ENCODE measurements around the gene ERCC6.

Gene ERCC6

GRCh38 chr10:49512121-49512809, 26.7 kb downstream of the ERCC6 start:
- no peak for DNase-seq (ENCODE audit: low read depth in 2 of 2)

GRCh38 chr10:49509771-49510303, 29.1 kb downstream of the ERCC6 start:
- DNase-seq (ENCODE audit: low read depth in 2 of 2), result no peak

- no peak for DNase-seq (ENCODE audit: low read depth in 2 of 2)
Observed at GRCh38 chr10:49508654-49509053, 30.3 kb downstream of the ERCC6 start.

GRCh38 chr10:49508249-49508648, 30.7 kb downstream of the ERCC6 start:
- DNase-seq (ENCODE audit: low read depth in 2 of 2), result no peak

GRCh38 chr10:49505589-49505988, 33.3 kb downstream of the ERCC6 start:
- DNase-seq (ENCODE audit: low read depth in 2 of 2), result no peak

GRCh38 chr10:49505076-49505475, 33.8 kb downstream of the ERCC6 start:
- DNase-seq (ENCODE audit: low read depth in 2 of 2), result no peak

- no peak for DNase-seq (ENCODE audit: low read depth in 2 of 2)
Observed at GRCh38 chr10:49504528-49504927, 34.4 kb downstream of the ERCC6 start.

- no peak for DNase-seq (ENCODE audit: low read depth in 2 of 2)
Observed at GRCh38 chr10:49502358-49502757, 36.6 kb downstream of the ERCC6 start.

- no peak for DNase-seq (ENCODE audit: low read depth in 2 of 2)
Observed at GRCh38 chr10:49500412-49500811, 38.5 kb downstream of the ERCC6 start.

GRCh38 chr10:49499305-49499851, 39.5 kb downstream of the ERCC6 start:
- DNase-seq (ENCODE audit: low read depth in 2 of 2), result no peak

GRCh38 chr10:49498425-49498824, 40.5 kb downstream of the ERCC6 start:
- DNase-seq (ENCODE audit: low read depth in 2 of 2), result no peak

GRCh38 chr10:49497358-49497757, 41.6 kb downstream of the ERCC6 start:
- no peak for DNase-seq (ENCODE audit: low read depth in 2 of 2)

GRCh38 chr10:49488056-49488717, 50.7 kb downstream of the ERCC6 start:
- no peak for DNase-seq (ENCODE audit: low read depth in 2 of 2)

- DNase-seq (ENCODE audit: low read depth in 2 of 2), result no peak
Observed at GRCh38 chr10:49486738-49487137, 52.2 kb downstream of the ERCC6 start.

GRCh38 chr10:49486009-49486408, 52.9 kb downstream of the ERCC6 start:
- DNase-seq (ENCODE audit: low read depth in 2 of 2), result no peak

GRCh38 chr10:49484486-49485235, 54.3 kb downstream of the ERCC6 start:
- no peak for DNase-seq (ENCODE audit: low read depth in 2 of 2)

- no peak for DNase-seq (ENCODE audit: low read depth in 2 of 2)
Observed at GRCh38 chr10:49478819-49479218, 60.1 kb downstream of the ERCC6 start.

GRCh38 chr10:49474901-49475300, 64.0 kb downstream of the ERCC6 start:
- no peak for DNase-seq (ENCODE audit: low read depth in 2 of 2)

GRCh38 chr10:49471532-49471931, 67.4 kb downstream of the ERCC6 start:
- no peak for DNase-seq (ENCODE audit: low read depth in 2 of 2)

- DNase-seq (ENCODE audit: low read depth in 2 of 2), result no peak
Observed at GRCh38 chr10:49465736-49466135, 73.2 kb downstream of the ERCC6 start.
